ENCODE data around the gene BANP.

- no peak for TF ChIP-seq POLR2A (IDR thresholded peaks at IDR 0.05; ENCODE audit: low read length)
- TF ChIP-seq GATA1 (IDR thresholded peaks at IDR 0.05; ENCODE audit: low read depth, low read length) = no peak
Observed at GRCh38 chr16:88014252-88014781, 63.1 kb downstream of the BANP start.

All from erythroblast (primary cell).